Smooth muscle cell (in vitro differentiated cells): ENCODE measurements around the gene CLN6. TPM values are rescaled to one million over a fixed set of nuclear protein-coding genes. Genes with fewer than 3 reads are reported as not detected.

ENCODE experiments used
- DNase-seq: peaks from one replicate; lab custom pipeline; 2025; ENCODE audit not compliant: unreplicated experiment; lab: John Stamatoyannopoulos, UW
- H2AFZ ChIP-seq: fragments of 200-600 bp; sonication (generic); 2 replicates; pipeline ENCODE4 v1.6.0; 2016; ENCODE audit warnings: antibody characterized with exemption, low read depth, mild to moderate bottlenecking
- H3F3A ChIP-seq: fragments of 200-600 bp; sonication (generic); 2 replicates; pipeline ENCODE4 v1.6.0; 2017; ENCODE audit warnings: antibody characterized with exemption, low read depth
- H3K27ac ChIP-seq: fragments of 200-600 bp; sonication (generic); 2 replicates; pipeline ENCODE4 v1.5.1; 2016; ENCODE audit warnings: low read depth, mild to moderate bottlenecking
- H3K27me3 ChIP-seq: fragments of 200-600 bp; sonication (generic); 2 replicates; pipeline ENCODE4 v1.6.1; 2016; ENCODE audit warnings: low read depth, mild to moderate bottlenecking
- H3K36me3 ChIP-seq: fragments of 200-600 bp; sonication (generic); 2 replicates; pipeline ENCODE4 v1.5.1; 2016; ENCODE audit warnings: low read depth
- H3K4me1 ChIP-seq: fragments of 200-600 bp; sonication (generic); 2 replicates; pipeline ENCODE4 v1.5.1; 2016; ENCODE audit warnings: low read depth
- H3K4me2 ChIP-seq: fragments of 200-600 bp; sonication (generic); 2 replicates; pipeline ENCODE4 v1.6.0; 2016; ENCODE audit warnings: mild to moderate bottlenecking
- H3K4me3 ChIP-seq: fragments of 200-600 bp; sonication (generic); 2 replicates; pipeline ENCODE4 v1.5.1; 2016; ENCODE audit warnings: mild to moderate bottlenecking
- H3K79me2 ChIP-seq: fragments of 200-600 bp; sonication (generic); 2 replicates; pipeline ENCODE4 v1.6.0; 2016; ENCODE audit warnings: low read depth, mild to moderate bottlenecking
- H3K9ac ChIP-seq: fragments of 200-600 bp; sonication (generic); 2 replicates; pipeline ENCODE4 v1.6.0; 2016; ENCODE audit warnings: low read depth
- H3K9me3 ChIP-seq: fragments of 200-600 bp; sonication (generic); replicated peaks from 2 replicates; pipeline ENCODE4 v1.5.1; 2016; ENCODE audit warnings: low read depth
- H4K20me1 ChIP-seq: fragments of 200-600 bp; sonication (generic); 2 replicates; pipeline ENCODE4 v1.6.0; 2016; ENCODE audit warnings: low read depth
- WGBS: methylation state at CpG from one replicate; pipeline ENCODE4 v1.1.7; 2016; ENCODE audit warnings: low lambda C conversion rate; 5-methylcytosine and 5-hydroxymethylcytosine counted together
- polyA plus RNA-seq: library from polyadenylated mRNA; unstranded; fragments of >200 nt; fragmentation: Nextera tagmentation; extraction: Ambion mirVana; gene quantifications from 2 replicates; pipeline ENCODE4 v1.2.1, GENCODE V29; 2016
- total RNA-seq: library from RNA; depleted of rRNA; stranded (reverse); fragments of >200 nt; gene quantifications from 2 replicates; pipeline ENCODE4 v1.2.3, GENCODE V29; 2014
- TF ChIP-seq, protein P1 (sequence below): fragments of 200-600 bp; sonication (generic); IDR thresholded peaks from 2 replicates; pipeline ENCODE4 v1.5.1; 2017; ENCODE audit warnings: borderline replicate concordance, mild to moderate bottlenecking, antibody characterized with exemption; ENCODE audit not compliant: insufficient read depth, poor library complexity, severe bottlenecking

CLN6 gene
- total and polyA plus RNA-seq, 2 experiments from 2014 or later = 2.5 to 15.2 TPM

DNA sequence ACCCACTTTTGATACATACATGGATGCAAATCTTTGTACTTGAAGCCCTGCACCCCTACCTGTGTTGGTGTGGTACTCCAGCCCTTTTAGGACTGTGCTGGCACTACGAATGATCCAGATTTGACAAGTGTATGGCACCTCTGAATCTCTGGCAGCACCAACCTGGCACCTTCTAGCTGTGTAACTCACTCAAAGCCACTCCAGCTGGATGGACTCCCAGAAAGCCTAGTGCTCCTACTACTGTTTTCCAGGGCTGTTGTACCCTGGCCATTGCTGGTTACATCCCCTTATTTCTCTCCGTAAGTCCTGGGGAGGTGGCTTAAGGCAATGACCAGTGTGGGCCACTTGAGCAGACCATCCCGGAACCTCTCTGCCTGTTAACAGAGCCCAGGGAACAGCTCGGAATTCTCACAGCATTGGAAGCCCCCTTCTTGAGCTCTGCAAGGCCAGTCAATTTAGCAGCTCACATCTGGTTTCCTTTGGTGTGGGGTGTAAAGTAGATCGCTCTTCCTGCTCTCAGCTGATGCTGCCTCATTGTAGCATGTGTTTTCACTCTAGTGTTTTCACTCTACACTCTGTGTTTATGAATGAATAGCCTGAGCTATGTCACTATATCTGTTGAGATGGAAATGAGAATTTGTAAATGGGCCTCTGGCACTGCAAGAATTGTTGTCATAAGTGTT, 36.6 kb downstream of the CLN6 start:
- TF ChIP-seq, protein P1, sequence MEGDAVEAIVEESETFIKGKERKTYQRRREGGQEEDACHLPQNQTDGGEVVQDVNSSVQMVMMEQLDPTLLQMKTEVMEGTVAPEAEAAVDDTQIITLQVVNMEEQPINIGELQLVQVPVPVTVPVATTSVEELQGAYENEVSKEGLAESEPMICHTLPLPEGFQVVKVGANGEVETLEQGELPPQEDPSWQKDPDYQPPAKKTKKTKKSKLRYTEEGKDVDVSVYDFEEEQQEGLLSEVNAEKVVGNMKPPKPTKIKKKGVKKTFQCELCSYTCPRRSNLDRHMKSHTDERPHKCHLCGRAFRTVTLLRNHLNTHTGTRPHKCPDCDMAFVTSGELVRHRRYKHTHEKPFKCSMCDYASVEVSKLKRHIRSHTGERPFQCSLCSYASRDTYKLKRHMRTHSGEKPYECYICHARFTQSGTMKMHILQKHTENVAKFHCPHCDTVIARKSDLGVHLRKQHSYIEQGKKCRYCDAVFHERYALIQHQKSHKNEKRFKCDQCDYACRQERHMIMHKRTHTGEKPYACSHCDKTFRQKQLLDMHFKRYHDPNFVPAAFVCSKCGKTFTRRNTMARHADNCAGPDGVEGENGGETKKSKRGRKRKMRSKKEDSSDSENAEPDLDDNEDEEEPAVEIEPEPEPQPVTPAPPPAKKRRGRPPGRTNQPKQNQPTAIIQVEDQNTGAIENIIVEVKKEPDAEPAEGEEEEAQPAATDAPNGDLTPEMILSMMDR = no peak
- no peaks in the 10 kb centered on the region for H3K79me2 ChIP-seq
- no peak overlapping the region for H2AFZ ChIP-seq
- H4K20me1 ChIP-seq = no peaks in the 10 kb centered on the region
- H3K27me3 ChIP-seq = no peaks in the 10 kb centered on the region
- H3K4me3 ChIP-seq = no peak overlapping the region
- H3K4me2 ChIP-seq = no peak overlapping the region
- H3K9me3 ChIP-seq = no peaks in the 10 kb centered on the region
- H3K4me1 ChIP-seq = no peaks in the 10 kb centered on the region
- peaks cover 7% of the 10 kb centered on the region for H3K36me3 ChIP-seq
- DNase-seq = no peak
- WGBS = 94% methylated on average over 5 of the region's 5 CpGs
- no peaks in the 10 kb centered on the region for H3F3A ChIP-seq
- H3K9ac ChIP-seq = no peak overlapping the region
- no peak overlapping the region for H3K27ac ChIP-seq

GRCh38 chr15:68192117-68192516, 37.4 kb downstream of the CLN6 start:
- no peak overlapping the region for H3K9ac ChIP-seq
- H3K4me1 ChIP-seq = no peaks in the 10 kb centered on the region
- H4K20me1 ChIP-seq = no peaks in the 10 kb centered on the region
- no peak overlapping the region for H2AFZ ChIP-seq
- WGBS = 92% methylated on average over 4 of the region's 4 CpGs
- H3K79me2 ChIP-seq = no peaks in the 10 kb centered on the region
- H3K36me3 ChIP-seq = peaks cover 13% of the 10 kb centered on the region
- H3K27ac ChIP-seq = no peak overlapping the region
- H3K9me3 ChIP-seq = no peaks in the 10 kb centered on the region
- TF ChIP-seq, protein P1 = no peak
- no peaks in the 10 kb centered on the region for H3F3A ChIP-seq
- no peak overlapping the region for H3K4me2 ChIP-seq
- no peak overlapping the region for H3K4me3 ChIP-seq
- H3K27me3 ChIP-seq = no peaks in the 10 kb centered on the region
- no peak for DNase-seq

- TF ChIP-seq, protein P1 = no peak
- Histone ChIP-seq H3K4me2 (no peak overlapping the region), H3K79me2 (no peaks in the 10 kb centered on the region), H3K36me3 (peaks cover 13% of the 10 kb centered on the region), H3K27ac (no peak overlapping the region), H3K27me3 (no peaks in the 10 kb centered on the region), H3K4me1 (no peaks in the 10 kb centered on the region), H3F3A (no peaks in the 10 kb centered on the region), H4K20me1 (no peaks in the 10 kb centered on the region), H3K9ac (no peak overlapping the region), H3K9me3 (no peaks in the 10 kb centered on the region), H3K4me3 (no peak overlapping the region), H2AFZ (no peak overlapping the region)
- WGBS = 46% methylated on average over 3 of the region's 3 CpGs
- no peak for DNase-seq
These were observed 38.0 kb downstream of the CLN6 start for GRCh38 chr15:68191555-68191954.

DNA sequence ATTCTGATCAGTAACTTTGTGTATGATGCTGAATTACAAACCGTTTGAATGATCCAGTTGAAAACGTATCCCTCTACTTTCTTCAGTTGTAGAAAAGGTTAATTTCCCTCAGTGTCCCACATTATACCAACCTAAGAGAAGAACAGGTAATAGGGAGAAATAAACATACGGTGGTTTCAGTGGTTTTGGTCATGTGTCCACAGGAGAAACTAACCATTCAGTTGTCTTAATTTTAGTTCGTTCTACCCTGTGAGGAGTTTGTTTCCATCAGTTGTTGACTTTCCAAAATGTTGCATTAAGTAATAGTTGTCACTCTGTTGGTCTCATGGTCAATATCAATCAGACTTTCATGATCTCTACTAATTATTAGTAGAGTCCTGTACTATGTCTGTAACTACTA, 39.5 kb downstream of the CLN6 start:
- no peak overlapping the region for H3K4me2 ChIP-seq
- no peak overlapping the region for H3K27ac ChIP-seq
- H3K4me1 ChIP-seq = no peaks in the 10 kb centered on the region
- no peaks in the 10 kb centered on the region for H3K79me2 ChIP-seq
- H3K9ac ChIP-seq = no peak overlapping the region
- DNase-seq = no peak
- TF ChIP-seq, protein P1 = no peak
- no peaks in the 10 kb centered on the region for H3K9me3 ChIP-seq
- no peak overlapping the region for H3K4me3 ChIP-seq
- 98% methylated on average over 4 of the region's 4 CpGs for WGBS
- H3K36me3 ChIP-seq = peaks cover 13% of the 10 kb centered on the region
- H2AFZ ChIP-seq = no peak overlapping the region
- H3F3A ChIP-seq = no peaks in the 10 kb centered on the region
- no peaks in the 10 kb centered on the region for H3K27me3 ChIP-seq
- H4K20me1 ChIP-seq = no peaks in the 10 kb centered on the region
